ENCODE measurements around the gene NKD1. TPM values are rescaled to one million over a fixed set of nuclear protein-coding genes. Genes with fewer than 3 reads are reported as not detected.

The NKD1 gene
- total RNA-seq, 1 donor from 2014 or later = 31.3 TPM

GRCh38 chr16:50619702-50620491, 71.7 kb downstream of the NKD1 start:
- TF ChIP-seq, protein P1, sequence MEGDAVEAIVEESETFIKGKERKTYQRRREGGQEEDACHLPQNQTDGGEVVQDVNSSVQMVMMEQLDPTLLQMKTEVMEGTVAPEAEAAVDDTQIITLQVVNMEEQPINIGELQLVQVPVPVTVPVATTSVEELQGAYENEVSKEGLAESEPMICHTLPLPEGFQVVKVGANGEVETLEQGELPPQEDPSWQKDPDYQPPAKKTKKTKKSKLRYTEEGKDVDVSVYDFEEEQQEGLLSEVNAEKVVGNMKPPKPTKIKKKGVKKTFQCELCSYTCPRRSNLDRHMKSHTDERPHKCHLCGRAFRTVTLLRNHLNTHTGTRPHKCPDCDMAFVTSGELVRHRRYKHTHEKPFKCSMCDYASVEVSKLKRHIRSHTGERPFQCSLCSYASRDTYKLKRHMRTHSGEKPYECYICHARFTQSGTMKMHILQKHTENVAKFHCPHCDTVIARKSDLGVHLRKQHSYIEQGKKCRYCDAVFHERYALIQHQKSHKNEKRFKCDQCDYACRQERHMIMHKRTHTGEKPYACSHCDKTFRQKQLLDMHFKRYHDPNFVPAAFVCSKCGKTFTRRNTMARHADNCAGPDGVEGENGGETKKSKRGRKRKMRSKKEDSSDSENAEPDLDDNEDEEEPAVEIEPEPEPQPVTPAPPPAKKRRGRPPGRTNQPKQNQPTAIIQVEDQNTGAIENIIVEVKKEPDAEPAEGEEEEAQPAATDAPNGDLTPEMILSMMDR (IDR thresholded peaks at IDR 0.05; ENCODE audit: partially characterized antibody, unreplicated experiment) = no peak
- DNase-seq = no peak
- peaks cover 5% of the 10 kb centered on the region for H3K36me3 Mint-ChIP-seq (ENCODE audit: unreplicated experiment)
- H3K9me3 Mint-ChIP-seq (ENCODE audit: unreplicated experiment) = no peaks in the 10 kb centered on the region
- no peak overlapping the region for H3K27ac Mint-ChIP-seq (ENCODE audit: unreplicated experiment)
- H3K4me1 Mint-ChIP-seq (ENCODE audit: low read depth, unreplicated experiment) = peaks cover 30% of the 10 kb centered on the region
- no peak overlapping the region for H3K4me3 Mint-ChIP-seq (ENCODE audit: unreplicated experiment)
- H3K27me3 Mint-ChIP-seq (ENCODE audit: unreplicated experiment) = peaks cover 10% of the 10 kb centered on the region

GRCh38 chr16:50620646-50621451, 72.7 kb downstream of the NKD1 start:
- peaks cover 22% of the 10 kb centered on the region for H3K4me1 Mint-ChIP-seq (ENCODE audit: low read depth, unreplicated experiment)
- no peak overlapping the region for H3K27ac Mint-ChIP-seq (ENCODE audit: unreplicated experiment)
- peaks cover 7% of the 10 kb centered on the region for H3K27me3 Mint-ChIP-seq (ENCODE audit: unreplicated experiment)
- H3K4me3 Mint-ChIP-seq (ENCODE audit: unreplicated experiment) = no peak overlapping the region
- TF ChIP-seq, protein P1 (IDR thresholded peaks at IDR 0.05; ENCODE audit: partially characterized antibody, unreplicated experiment) = no peak
- DNase-seq = no peak
- no peaks in the 10 kb centered on the region for H3K36me3 Mint-ChIP-seq (ENCODE audit: unreplicated experiment)
- H3K9me3 Mint-ChIP-seq (ENCODE audit: unreplicated experiment) = no peaks in the 10 kb centered on the region

- H3K4me1 Mint-ChIP-seq (ENCODE audit: low read depth, unreplicated experiment) = peaks cover 23% of the 10 kb centered on the region
- no peak overlapping the region for H3K27ac Mint-ChIP-seq (ENCODE audit: unreplicated experiment)
Observed at GRCh38 chr16:50621452-50621792, 73.2 kb downstream of the NKD1 start.

DNA sequence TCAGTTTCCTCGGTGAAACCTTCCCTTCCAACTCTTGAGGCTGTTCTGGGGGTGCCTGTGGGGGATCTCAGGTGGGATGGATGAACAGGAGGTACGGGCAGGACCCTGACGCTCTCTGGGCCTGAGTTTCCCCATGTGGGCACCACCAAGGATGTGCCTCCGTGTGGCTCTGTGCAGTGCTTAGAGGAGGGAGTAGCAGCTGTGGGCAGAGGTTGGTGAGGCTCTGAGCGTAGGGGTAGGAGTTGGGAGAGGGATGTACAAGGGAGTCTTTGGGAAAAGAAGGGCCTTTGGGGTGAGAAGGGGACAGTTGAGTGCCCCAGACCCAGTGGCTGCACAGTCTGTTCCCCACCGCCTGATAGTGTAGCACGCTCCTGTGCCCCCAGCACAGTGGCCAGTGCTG, 73.8 kb downstream of the NKD1 start:
- DNase-seq = no peak
- peaks cover 9% of the 10 kb centered on the region for H3K27me3 Mint-ChIP-seq (ENCODE audit: unreplicated experiment)
- TF ChIP-seq, protein P1 (IDR thresholded peaks at IDR 0.05; ENCODE audit: partially characterized antibody, unreplicated experiment) = no peak
- no peaks in the 10 kb centered on the region for H3K36me3 Mint-ChIP-seq (ENCODE audit: unreplicated experiment)
- H3K9me3 Mint-ChIP-seq (ENCODE audit: unreplicated experiment) = peaks cover 1% of the 10 kb centered on the region
- H3K4me1 Mint-ChIP-seq (ENCODE audit: low read depth, unreplicated experiment) = peaks cover 23% of the 10 kb centered on the region
- no peak overlapping the region for H3K27ac Mint-ChIP-seq (ENCODE audit: unreplicated experiment)
- H3K4me3 Mint-ChIP-seq (ENCODE audit: unreplicated experiment) = no peak overlapping the region

More at GRCh38 chr16:50621452-50621792, 73.2 kb downstream of the NKD1 start:
- H3K36me3 Mint-ChIP-seq (ENCODE audit: unreplicated experiment) = no peaks in the 10 kb centered on the region
- peaks cover 1% of the 10 kb centered on the region for H3K9me3 Mint-ChIP-seq (ENCODE audit: unreplicated experiment)
- peaks cover 9% of the 10 kb centered on the region for H3K27me3 Mint-ChIP-seq (ENCODE audit: unreplicated experiment)
- H3K4me3 Mint-ChIP-seq (ENCODE audit: unreplicated experiment) = no peak overlapping the region
- TF ChIP-seq, protein P1 (IDR thresholded peaks at IDR 0.05; ENCODE audit: partially characterized antibody, unreplicated experiment) = no peak
- no peak for DNase-seq
